GOT3 (cell line): ENCODE data around the gene HOGA1.

ENCODE experiments used
- DNase-seq: peaks from one replicate; lab custom pipeline; 2025; ENCODE audit warnings: mixed read lengths; lab: John Stamatoyannopoulos, UW

Gene HOGA1

GRCh38 chr10:97584060-97584797 is at the start of gene HOGA1:
Gene HOGA1, plus strand, starts transcription at chr10:97584389. Its CDS starts 315 bp downstream, at chr10:97584704.
- peak; percentile 68 for DNase-seq

GRCh38 chr10:97534746-97535367 is 49.3 kb upstream of the HOGA1 start:
- no peak for DNase-seq

GRCh38 chr10:97537186-97537869 is 46.9 kb upstream of the HOGA1 start:
- no peak for DNase-seq

- no peak for DNase-seq
These were observed 45.8 kb upstream of the HOGA1 start for GRCh38 chr10:97538411-97538810.

GRCh38 chr10:97538839-97539238 is 45.4 kb upstream of the HOGA1 start:
- no peak for DNase-seq

GRCh38 chr10:97539523-97540200 is 44.5 kb upstream of the HOGA1 start:
- no peak for DNase-seq

GRCh38 chr10:97540669-97541500 is 43.3 kb upstream of the HOGA1 start:
- no peak for DNase-seq

GRCh38 chr10:97542169-97543024 is 41.8 kb upstream of the HOGA1 start:
- peak; percentile 46 for DNase-seq

- peak; percentile 43 for DNase-seq
These were observed 41.1 kb upstream of the HOGA1 start for GRCh38 chr10:97543025-97543546.

GRCh38 chr10:97546456-97547270 is 37.5 kb upstream of the HOGA1 start:
- DNase-seq = no peak

- no peak for DNase-seq
These were observed 37.0 kb upstream of the HOGA1 start for GRCh38 chr10:97547271-97547600.

GRCh38 chr10:97547962-97548361 is 36.2 kb upstream of the HOGA1 start:
- DNase-seq = no peak

- no peak for DNase-seq
These were observed 35.2 kb upstream of the HOGA1 start for GRCh38 chr10:97548828-97549455.

- DNase-seq = no peak
These were observed 34.4 kb upstream of the HOGA1 start for GRCh38 chr10:97549587-97550322.

GRCh38 chr10:97550336-97551149 is 33.6 kb upstream of the HOGA1 start:
- DNase-seq = no peak

GRCh38 chr10:97551271-97551670 is 32.9 kb upstream of the HOGA1 start:
- no peak for DNase-seq

GRCh38 chr10:97553575-97554031 is 30.6 kb upstream of the HOGA1 start:
- no peak for DNase-seq
